Omental fat pad (tissue), 4 donors: ENCODE results near the gene CHMP1B. TPM values are rescaled to one million over a fixed set of nuclear protein-coding genes. Genes with fewer than 3 reads are reported as not detected.
A peak's percentile ranks its signal among the peaks of the same experiment; 100 is the strongest.

Experiments used
- ATAC-seq: fragments of 150-250 bp; one replicate; pipeline ENCODE4 v1.9.1; 2016; ENCODE audit warnings: mild to moderate bottlenecking, moderate library complexity; ENCODE audit not compliant: low FRiP score
- DNase-seq: peaks from one replicate; pipeline ENCODE4 v3.0.0-alpha.2; 2019; ENCODE audit warnings: low spot score
- CTCF ChIP-seq, 3 donors: fragments of 450-650 bp; IDR thresholded peaks; one replicate each; pipeline ENCODE4 v1.5.1; 2016 to 2017; ENCODE audit warnings: antibody characterized with exemption in 3 of 3, mild to moderate bottlenecking in 3 of 3, moderate library complexity in 2 of 3
- total RNA-seq, 4 donors: library from RNA; depleted of rRNA; stranded (reverse); fragments of >200 nt; gene quantifications; one replicate each; pipeline ENCODE4 v1.1.0, GENCODE V29; 2016

The CHMP1B gene
- 10 to 100 TPM; 32.5 to 80.5 (median 44.5) TPM for total RNA-seq

GRCh38 chr18:11851146-11851805 is at the start of gene CHMP1B:
Gene CHMP1B (plus strand): TSS chr18:11851413. CDS start chr18:11851512, 99 bp downstream.
- DNase-seq (peak; percentile 96), ATAC-seq (peak; percentile 93)
- no peak for TF ChIP-seq CTCF (IDR thresholded peaks at IDR 0.05)

GRCh38 chr18:11801573-11801972 is 49.6 kb upstream of the CHMP1B start:
- no peak for TF ChIP-seq CTCF (IDR thresholded peaks at IDR 0.05)
- DNase-seq (no peak), ATAC-seq (no peak)

GRCh38 chr18:11802158-11802557 is 49.1 kb upstream of the CHMP1B start:
- ATAC-seq = no peak
- no peak for TF ChIP-seq CTCF (IDR thresholded peaks at IDR 0.05)
- DNase-seq = no peak

GRCh38 chr18:11802586-11802985 is 48.6 kb upstream of the CHMP1B start:
- DNase-seq (no peak), ATAC-seq (no peak)
- no peak for TF ChIP-seq CTCF (IDR thresholded peaks at IDR 0.05)

GRCh38 chr18:11807233-11807632 is 44.0 kb upstream of the CHMP1B start:
- DNase-seq (no peak), ATAC-seq (no peak)
- TF ChIP-seq CTCF (IDR thresholded peaks at IDR 0.05) = no peak

GRCh38 chr18:11808001-11808855 is 43.0 kb upstream of the CHMP1B start:
- no peak for TF ChIP-seq CTCF (IDR thresholded peaks at IDR 0.05)
- DNase-seq (no peak), ATAC-seq (no peak)
